Lower leg skin (tissue), 3 donors: ENCODE data around the gene LRRC25.

Source experiments
- CTCF ChIP-seq, 3 donors: fragments of 450-650 bp; IDR thresholded peaks; one replicate each; pipeline ENCODE4 v1.5.1; 2016; ENCODE audit warnings: antibody characterized with exemption in 3 of 3, mild to moderate bottlenecking in 3 of 3, moderate library complexity in 2 of 3
- POLR2A ChIP-seq, 2 donors: fragments of 450-650 bp; IDR thresholded peaks; one replicate each; pipeline ENCODE4 v1.6.1; 2016 to 2017; ENCODE audit warnings: antibody characterized with exemption in 2 of 2, mild to moderate bottlenecking in 1 of 2, moderate library complexity in 1 of 2

GRCh38 chr19:18442941-18443340, 45.5 kb upstream of the LRRC25 start:
- no peak for TF ChIP-seq CTCF (IDR thresholded peaks at IDR 0.05)
- no peak for TF ChIP-seq POLR2A (IDR thresholded peaks at IDR 0.05)
